Calu3 (cell line): ENCODE measurements around the gene NSL1. TPM values are rescaled to one million over a fixed set of nuclear protein-coding genes. Genes with fewer than 3 reads are reported as not detected.

Experiments
- BruUV-seq: library from RNA; stranded (reverse); fragments of 400-500 nt; replicated peaks from 2 replicates; lab custom pipeline; 2021; lab: Mats Ljungman, UMichigan
- CTCF ChIA-PET: fragments of 300-600 bp; sonication (Branson Sonifier 250); formaldehyde crosslinking; loops from one replicate; lab custom pipeline; 2022; ENCODE audit warnings: antibody characterized with exemption; lab: Charles Lee
- DNase-seq: peaks from one replicate; pipeline ENCODE4 v3.0.0; 2022
- H3K27ac Mint-ChIP-seq: one replicate; pipeline ENCODE4 v1.8.0; 2022; ENCODE audit warnings: mixed read lengths; ENCODE audit not compliant: unreplicated experiment
- H3K27me3 Mint-ChIP-seq: one replicate; pipeline ENCODE4 v1.8.0; 2022; ENCODE audit warnings: mixed read lengths; ENCODE audit not compliant: unreplicated experiment
- H3K36me3 Mint-ChIP-seq: one replicate; pipeline ENCODE4 v1.8.0; 2022; ENCODE audit warnings: mild to moderate bottlenecking, moderate library complexity, mixed read lengths; ENCODE audit not compliant: insufficient read depth, unreplicated experiment
- H3K4me1 Mint-ChIP-seq: one replicate; pipeline ENCODE4 v1.8.0; 2022; ENCODE audit warnings: mild to moderate bottlenecking, low read depth, mixed read lengths; ENCODE audit not compliant: unreplicated experiment
- H3K4me3 Mint-ChIP-seq: one replicate; pipeline ENCODE4 v1.8.0; 2022; ENCODE audit warnings: mild to moderate bottlenecking, low read depth, moderate library complexity, mixed read lengths; ENCODE audit not compliant: unreplicated experiment
- H3K9me3 Mint-ChIP-seq: one replicate; pipeline ENCODE4 v1.8.0; 2022; ENCODE audit warnings: low read depth, mixed read lengths; ENCODE audit not compliant: unreplicated experiment
- CTCF ChIP-seq: fragments of 200-600 bp; IDR thresholded peaks from one replicate; pipeline ENCODE4 v1.8.0; 2022; ENCODE audit warnings: antibody characterized with exemption; ENCODE audit not compliant: unreplicated experiment
- intact Hi-C: fragments of 100-400 bp; cut with micrococcal nuclease; formaldehyde crosslinking; loops from one replicate; pipeline ENCODE4 v1.10.0; 2022; ENCODE audit not compliant: unreplicated experiment
- total RNA-seq: library from RNA; stranded (reverse); gene quantifications from 2 replicates; pipeline ENCODE4 v1.2.3, GENCODE V29; 2022

The NSL1 gene
- total RNA-seq, 1 experiment from 2014 or later: 47.2 TPM

GRCh38 chr1:212754193-212754592, 37.4 kb downstream of the NSL1 start:
- TF ChIP-seq CTCF: no peak
- no peak overlapping the region for H3K27ac Mint-ChIP-seq
- no peaks in the 10 kb centered on the region for H3K27me3 Mint-ChIP-seq
- intact Hi-C loops: no loop called here
- peaks cover 20% of the 10 kb centered on the region for H3K4me1 Mint-ChIP-seq
- CTCF ChIA-PET: interaction anchor here (0.6 kb wide), 1 partner anchor 273 kb away, joined by 3 read pairs; no protein-coding TSS in a partner anchor
- no peak overlapping the region for H3K4me3 Mint-ChIP-seq
- peaks cover 10% of the 10 kb centered on the region for H3K36me3 Mint-ChIP-seq
- BruUV-seq: no TSS peak
- H3K9me3 Mint-ChIP-seq: no peaks in the 10 kb centered on the region
- no peak for DNase-seq

- H3K36me3 Mint-ChIP-seq: peaks cover 10% of the 10 kb centered on the region
- H3K9me3 Mint-ChIP-seq: no peaks in the 10 kb centered on the region
- peaks cover 20% of the 10 kb centered on the region for H3K4me1 Mint-ChIP-seq
- H3K4me3 Mint-ChIP-seq: no peak overlapping the region
- no peak for TF ChIP-seq CTCF
- H3K27me3 Mint-ChIP-seq: no peaks in the 10 kb centered on the region
- CTCF ChIA-PET: interaction anchor here (0.6 to 1.5 kb wide), 3 partner anchors 15 to 273 kb away, joined by 3 to 4 read pairs (median 3); no protein-coding TSS in a partner anchor
- no peak for DNase-seq
- no peak overlapping the region for H3K27ac Mint-ChIP-seq
- BruUV-seq: no TSS peak
- intact Hi-C loops: no loop called here
Measured at GRCh38 chr1:212753749-212754148, 37.8 kb downstream of the NSL1 start.

GRCh38 chr1:212752934-212753497, 38.6 kb downstream of the NSL1 start:
- H3K4me1 Mint-ChIP-seq: peaks cover 20% of the 10 kb centered on the region
- H3K27ac Mint-ChIP-seq: no peak overlapping the region
- no peaks in the 10 kb centered on the region for H3K27me3 Mint-ChIP-seq
- no TSS peak for BruUV-seq
- intact Hi-C loops: no loop called here
- no peak for TF ChIP-seq CTCF
- H3K4me3 Mint-ChIP-seq: no peak overlapping the region
- DNase-seq: no peak
- peaks cover 10% of the 10 kb centered on the region for H3K36me3 Mint-ChIP-seq
- H3K9me3 Mint-ChIP-seq: no peaks in the 10 kb centered on the region
- CTCF ChIA-PET: interaction anchor here (0.6 to 1.5 kb wide), 2 partner anchors 16 to 31 kb away, joined by 3 to 4 read pairs; no protein-coding TSS in a partner anchor

GRCh38 chr1:212752252-212752933, 39.2 kb downstream of the NSL1 start:
- CTCF ChIA-PET: interaction anchor here (0.5 to 1.5 kb wide), 2 partner anchors 16 to 1104 kb away, joined by 4 to 13 read pairs; no protein-coding TSS in a partner anchor
- Mint-ChIP-seq H3K9me3 (no peaks in the 10 kb centered on the region), H3K36me3 (peaks cover 10% of the 10 kb centered on the region), H3K4me3 (no peak overlapping the region), H3K27me3 (no peaks in the 10 kb centered on the region), H3K4me1 (peaks cover 20% of the 10 kb centered on the region), H3K27ac (no peak overlapping the region)
- BruUV-seq: no TSS peak
- no peak for DNase-seq
- intact Hi-C loops: no loop called here
- no peak for TF ChIP-seq CTCF
